Prostate gland (tissue), 2 donors: ENCODE data around the gene INTU.

Source experiments
- CTCF ChIP-seq, 4 experiments: fragments of 200-600 bp in 2 of 4; fragments of 450-650 bp in 2 of 4; sonication (generic) in 2 of 4; IDR thresholded peaks; 1 replicate in 3 of 4; 2 replicates in 1 of 4; pipeline ENCODE4 v1.5.1; 2016 to 2019; ENCODE audit warnings: antibody characterized with exemption in 4 of 4, mild to moderate bottlenecking in 2 of 4, moderate library complexity in 2 of 4
- POLR2A ChIP-seq: fragments of 450-650 bp; IDR thresholded peaks from one replicate; pipeline ENCODE4 v1.6.1; 2016; ENCODE audit warnings: antibody characterized with exemption, mild to moderate bottlenecking
- POLR2AphosphoS5 ChIP-seq: sonication (generic); formaldehyde crosslinking; IDR thresholded peaks from one replicate; pipeline ENCODE4 v1.6.1; 2017; ENCODE audit warnings: antibody characterized with exemption

DNA sequence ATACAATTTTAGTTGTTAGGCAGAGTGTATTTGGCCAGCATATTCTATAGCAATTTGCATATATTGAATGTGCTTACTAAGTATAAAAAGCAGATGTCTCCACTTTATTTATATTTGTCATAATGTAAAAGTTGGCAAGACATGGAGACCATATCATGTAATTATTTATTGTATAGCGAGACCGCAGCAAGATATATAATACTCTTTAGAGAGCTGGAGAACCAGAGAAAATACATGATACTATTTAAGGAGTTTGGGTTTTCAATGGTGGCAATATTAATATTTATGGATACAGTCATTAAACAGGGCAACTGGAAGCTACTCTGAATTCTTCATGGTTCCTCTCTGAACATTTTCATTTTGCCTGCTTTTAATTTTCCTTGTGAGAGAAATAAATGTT, 35.0 kb downstream of the INTU start:
- TF ChIP-seq CTCF (IDR thresholded peaks at IDR 0.05) (no peak), POLR2AphosphoS5 (no peak), POLR2A (no peak)
